Esophagus muscularis mucosa (tissue), 4 donors: Measurements from ENCODE around the gene ZNF724. TPM values are rescaled to one million over a fixed set of nuclear protein-coding genes. Genes with fewer than 3 reads are reported as not detected.
"Not testable (repeated sequence)": the region's sequence is repeated elsewhere in the genome, so short reads cannot be mapped to it uniquely, and the experiment has no call there.

Source experiments
- DNase-seq: peaks from one replicate; pipeline ENCODE4 v3.0.0-alpha.2; 2017; ENCODE audit errors: extremely low spot score
- H3K27ac ChIP-seq, 4 donors: fragments of 200-600 bp; sonication (generic); replicated peaks in 1 of 4; 1 replicate in 3 of 4; 2 replicates in 1 of 4; pipeline ENCODE4 v1.5.1; 2016 to 2019; ENCODE audit warnings: mild to moderate bottlenecking in 1 of 4
- H3K27me3 ChIP-seq, 4 donors: fragments of 200-600 bp; sonication (generic); one replicate each; pipeline versions ENCODE4 v1.5.1 to v1.6.0; 2016 to 2019
- H3K36me3 ChIP-seq, 4 donors: fragments of 200-600 bp; sonication (generic); one replicate each; pipeline ENCODE4 v1.5.1; 2016 to 2019
- H3K4me1 ChIP-seq, 4 donors: fragments of 200-600 bp; sonication (generic); one replicate each; pipeline ENCODE4 v1.5.1; 2016 to 2019
- H3K4me3 ChIP-seq, 4 donors: fragments of 200-600 bp; sonication (generic); 1 replicate in 2 of 4; 2 replicates in 2 of 4; pipeline ENCODE4 v1.5.1; 2016 to 2019; ENCODE audit warnings: mild to moderate bottlenecking in 4 of 4, moderate library complexity in 1 of 4
- H3K9me3 ChIP-seq, 4 donors: fragments of 200-600 bp; sonication (generic); 1 replicate in 3 of 4; 2 replicates in 1 of 4; pipeline ENCODE4 v1.5.1; 2016 to 2019
- EP300 ChIP-seq: sonication (generic); formaldehyde crosslinking; IDR thresholded peaks from one replicate; pipeline ENCODE4 v1.6.1; 2017; ENCODE audit warnings: antibody characterized with exemption
- POLR2A ChIP-seq: fragments of 450-650 bp; IDR thresholded peaks from one replicate; pipeline ENCODE4 v1.6.1; 2017; ENCODE audit warnings: antibody characterized with exemption, moderate library complexity, mild to moderate bottlenecking, low read depth
- POLR2AphosphoS5 ChIP-seq, 2 donors: sonication (generic); formaldehyde crosslinking; IDR thresholded peaks; one replicate each; pipeline ENCODE4 v1.6.1; 2017; ENCODE audit warnings: antibody characterized with exemption in 2 of 2
- WGBS: methylation state at CpG from one replicate; pipeline ENCODE4 v1.1.5; 2018; 5-methylcytosine and 5-hydroxymethylcytosine counted together
- intact Hi-C: fragments of 100-400 bp; cut with DNase I; formaldehyde crosslinking; loops from one replicate; pipeline ENCODE4 v1.15.1; 2023
- total RNA-seq, 4 donors: library from RNA; depleted of rRNA; stranded (reverse); fragments of >200 nt; gene quantifications; one replicate each; pipeline versions ENCODE4 v1.1.0 to v1.2.1, GENCODE V29; 2016
- TF ChIP-seq, protein P1 (sequence below), 3 experiments: fragments of 200-600 bp in 2 of 3; fragments of 450-650 bp in 1 of 3; sonication (generic) in 2 of 3; IDR thresholded peaks; one replicate each; pipeline ENCODE4 v1.5.1; 2017 to 2019; ENCODE audit warnings: antibody characterized with exemption in 3 of 3, mild to moderate bottlenecking in 2 of 3, moderate library complexity in 1 of 3

Gene ZNF724
- total RNA-seq, 4 donors from 2014 or later = 0.42 to 0.66 (median 0.55) TPM

DNA sequence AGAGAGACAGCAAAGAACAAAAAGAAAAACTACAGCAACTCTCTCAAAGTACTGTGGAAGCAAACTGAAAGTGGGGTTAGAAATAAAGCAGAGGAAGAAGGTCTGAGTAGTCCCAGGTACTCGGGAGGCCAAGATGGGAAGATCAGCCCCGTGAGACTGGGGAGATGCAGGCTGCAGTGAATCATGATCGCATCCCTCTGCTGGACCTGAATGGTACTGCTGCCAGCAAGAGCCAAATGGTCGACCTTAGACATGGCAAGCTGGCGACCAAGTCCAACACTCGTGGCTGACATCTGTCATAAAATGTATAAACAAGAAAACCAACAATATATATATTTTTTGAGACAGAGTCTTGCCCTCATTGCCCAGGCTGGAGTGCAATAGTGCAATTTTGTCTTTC, 33.7 kb upstream of the ZNF724 start:
- no peak overlapping the region for H3K27ac ChIP-seq
- H3K36me3 ChIP-seq = no peaks in the 10 kb centered on the region
- intact Hi-C loops = no loop called here
- H3K27me3 ChIP-seq = peaks cover 0 to 3% (median 0%) of the 10 kb centered on the region in 4 donors
- no peak overlapping the region for H3K4me3 ChIP-seq
- H3K4me1 ChIP-seq = no peaks in the 10 kb centered on the region
- no peak for TF ChIP-seq POLR2AphosphoS5 (IDR thresholded peaks at IDR 0.05)
- TF ChIP-seq, protein P1, sequence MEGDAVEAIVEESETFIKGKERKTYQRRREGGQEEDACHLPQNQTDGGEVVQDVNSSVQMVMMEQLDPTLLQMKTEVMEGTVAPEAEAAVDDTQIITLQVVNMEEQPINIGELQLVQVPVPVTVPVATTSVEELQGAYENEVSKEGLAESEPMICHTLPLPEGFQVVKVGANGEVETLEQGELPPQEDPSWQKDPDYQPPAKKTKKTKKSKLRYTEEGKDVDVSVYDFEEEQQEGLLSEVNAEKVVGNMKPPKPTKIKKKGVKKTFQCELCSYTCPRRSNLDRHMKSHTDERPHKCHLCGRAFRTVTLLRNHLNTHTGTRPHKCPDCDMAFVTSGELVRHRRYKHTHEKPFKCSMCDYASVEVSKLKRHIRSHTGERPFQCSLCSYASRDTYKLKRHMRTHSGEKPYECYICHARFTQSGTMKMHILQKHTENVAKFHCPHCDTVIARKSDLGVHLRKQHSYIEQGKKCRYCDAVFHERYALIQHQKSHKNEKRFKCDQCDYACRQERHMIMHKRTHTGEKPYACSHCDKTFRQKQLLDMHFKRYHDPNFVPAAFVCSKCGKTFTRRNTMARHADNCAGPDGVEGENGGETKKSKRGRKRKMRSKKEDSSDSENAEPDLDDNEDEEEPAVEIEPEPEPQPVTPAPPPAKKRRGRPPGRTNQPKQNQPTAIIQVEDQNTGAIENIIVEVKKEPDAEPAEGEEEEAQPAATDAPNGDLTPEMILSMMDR (IDR thresholded peaks at IDR 0.05) = peak; percentile 51 to 76 (median 57)
- WGBS = 19% methylated on average over 6 of the region's 6 CpGs
- peak; percentile 87 for DNase-seq
- no peaks in the 10 kb centered on the region for H3K9me3 ChIP-seq

DNA sequence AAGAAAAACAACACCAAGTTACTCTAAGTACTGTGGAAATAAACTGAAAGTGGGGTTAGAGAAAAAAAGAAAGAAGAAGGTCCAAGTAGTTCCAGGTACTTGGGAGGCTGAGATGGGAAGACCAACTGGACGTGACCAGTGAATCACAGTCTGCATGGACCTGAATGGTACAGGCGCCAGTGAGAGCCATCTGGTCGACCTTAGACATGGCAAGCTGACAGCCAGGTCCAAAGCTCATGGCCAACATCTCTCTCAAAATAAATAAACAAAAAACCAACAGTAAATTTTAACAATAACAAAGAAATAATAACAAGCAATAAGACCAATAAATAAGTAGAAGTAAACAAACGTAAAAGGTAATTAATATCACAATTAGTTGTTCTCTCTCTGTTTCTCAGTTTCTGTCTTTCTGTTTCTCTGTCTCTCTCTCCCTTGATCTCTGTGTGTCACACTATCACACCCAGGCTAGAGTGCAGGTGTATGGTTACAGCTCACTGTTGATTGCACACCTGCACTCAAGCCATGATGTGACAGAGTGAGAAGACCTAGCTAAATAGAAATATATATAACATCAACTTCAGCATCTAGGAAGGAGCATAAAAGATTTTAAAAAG, 31.6 kb upstream of the ZNF724 start:
- intact Hi-C loops = no loop called here
- Histone ChIP-seq H3K27ac (no peak overlapping the region), H3K36me3 (no peaks in the 10 kb centered on the region), H3K4me1 (no peaks in the 10 kb centered on the region), H3K4me3 (no peak overlapping the region), H3K27me3 (peaks cover 0 to 3% (median 0%) of the 10 kb centered on the region in 4 donors), H3K9me3 (no peaks in the 10 kb centered on the region)
- TF ChIP-seq, protein P1 (IDR thresholded peaks at IDR 0.05) = no peak
- TF ChIP-seq POLR2AphosphoS5 (IDR thresholded peaks at IDR 0.05) = no peak
- no peak for TF ChIP-seq EP300
- peak; percentile 3 for DNase-seq
- 71% methylated on average over 4 of the region's 4 CpGs for WGBS

DNA sequence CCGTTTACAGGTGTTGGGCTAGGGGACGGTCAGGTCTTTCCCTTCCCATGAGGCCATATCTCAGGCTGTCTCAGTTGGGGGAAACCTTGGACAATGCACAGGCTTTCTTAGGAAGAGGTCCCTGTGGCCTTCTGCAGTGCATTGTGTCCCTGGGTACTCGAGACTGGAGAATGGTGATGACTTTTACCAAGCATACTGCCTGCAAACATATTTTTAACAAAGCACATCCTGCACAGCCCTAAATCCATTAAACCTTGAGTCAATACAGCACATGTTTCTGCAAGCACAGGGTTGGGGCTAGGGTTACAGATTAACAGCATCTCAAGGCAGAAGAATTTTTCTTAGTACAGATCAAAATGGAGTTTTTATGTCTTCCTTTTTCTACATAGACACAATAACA, 27.9 kb upstream of the ZNF724 start:
- H3K36me3 ChIP-seq, H3K4me3 ChIP-seq, DNase-seq, H3K4me1 ChIP-seq, H3K27me3 ChIP-seq, H3K27ac ChIP-seq, H3K9me3 ChIP-seq: not testable (repeated sequence)
- WGBS = 45% methylated on average over 3 of the region's 3 CpGs
- intact Hi-C loops = loop anchor here (10.0 kb wide), 1 partner anchor 117 kb away; the partner anchor contains the start of gene ZNF91

DNA sequence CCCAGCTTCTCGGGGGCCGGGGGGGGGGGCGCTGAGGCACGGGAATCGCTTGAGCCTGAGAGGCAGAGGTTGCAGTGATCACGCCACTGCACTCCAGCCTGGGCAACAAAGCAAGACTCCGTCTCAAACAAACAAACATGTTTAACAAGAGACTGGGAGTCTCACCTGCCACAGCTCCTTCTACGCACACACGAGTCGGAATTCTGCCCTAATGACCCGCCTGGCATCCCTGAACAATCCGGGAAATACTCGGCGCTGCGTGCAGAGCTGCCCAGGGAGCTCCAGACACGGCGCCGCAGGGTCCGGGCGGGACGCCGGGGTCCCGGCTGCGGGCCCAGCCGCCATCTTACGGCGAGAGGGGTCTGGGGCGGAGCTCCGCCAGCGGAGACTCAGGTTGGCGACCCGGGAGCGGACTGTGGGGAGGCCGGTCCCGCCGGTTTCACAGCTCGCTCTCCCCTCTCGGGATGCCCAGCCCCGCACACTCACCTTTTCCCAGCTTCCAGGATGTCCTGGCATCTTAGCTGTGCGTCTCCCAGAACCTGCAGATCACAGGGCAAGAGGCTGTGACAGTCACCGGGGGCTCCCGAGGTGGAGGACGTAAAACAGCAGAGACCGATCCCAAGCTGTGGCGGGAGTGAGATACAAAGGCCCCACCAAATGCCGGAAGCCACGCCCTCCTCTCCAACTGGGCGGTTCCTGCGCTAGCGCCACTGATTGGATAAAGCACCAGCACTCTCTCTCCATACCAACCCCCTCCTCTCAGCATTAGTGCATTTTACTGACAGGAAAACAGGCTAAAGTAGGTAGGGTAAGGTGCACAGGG, 23.6 kb upstream of the ZNF724 start:
- H3K4me1 ChIP-seq = peaks cover 5 to 22% (median 19%) of the 10 kb centered on the region in 4 donors
- peak overlapping the region; percentile 85 to 95 (median 90) for H3K27ac ChIP-seq
- H3K4me3 ChIP-seq = peak overlapping the region; percentile 81 to 98 (median 97)
- intact Hi-C loops = loop anchor here (10.0 kb wide), 1 partner anchor 121 kb away; the partner anchor contains the start of gene ZNF91
- DNase-seq = peak; percentile 98
- no peaks in the 10 kb centered on the region for H3K27me3 ChIP-seq
- under 1% methylated on average over 28 of the region's 50 CpGs for whole genome bisulfite sequencing
- TF ChIP-seq POLR2A (peak; percentile 15), EP300 (no peak), POLR2AphosphoS5 (IDR thresholded peaks at IDR 0.05) (peak; percentile 87 to 93)
- peaks cover 0 to 31% (median 9%) of the 10 kb centered on the region in 4 donors for H3K36me3 ChIP-seq
- H3K9me3 ChIP-seq = no peaks in the 10 kb centered on the region

DNA sequence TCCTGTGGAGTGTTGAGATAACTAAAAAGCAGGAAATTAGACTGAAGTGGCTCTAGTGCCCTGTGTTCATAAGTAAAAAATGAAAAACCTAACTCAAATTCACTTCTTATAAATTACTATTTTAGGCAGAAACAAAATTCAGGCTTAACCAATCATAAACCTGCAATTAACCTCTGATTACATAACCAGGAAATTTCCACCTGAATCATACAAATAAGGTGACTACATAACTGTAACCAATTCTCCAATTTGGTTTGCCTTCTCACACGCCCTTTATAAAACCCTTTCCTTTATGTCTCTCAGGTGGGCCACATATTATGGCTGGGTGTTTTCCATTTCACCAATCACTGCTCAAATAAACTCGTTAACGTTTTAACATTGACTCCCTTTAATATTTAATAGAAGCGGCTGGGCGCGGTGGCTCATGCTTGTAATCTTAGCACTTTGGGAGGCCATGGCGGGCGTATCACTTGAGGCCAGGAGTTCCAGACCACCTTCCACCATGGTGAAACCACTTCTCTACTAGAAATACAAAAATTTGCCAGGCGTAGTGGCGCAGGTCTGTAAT, 22.9 kb upstream of the ZNF724 start:
- no peaks in the 10 kb centered on the region for H3K27me3 ChIP-seq
- H3K27ac ChIP-seq = peak overlapping the region; percentile 85 to 95 (median 90)
- H3K9me3 ChIP-seq = no peaks in the 10 kb centered on the region
- peak overlapping the region; percentile 81 to 98 (median 97) for H3K4me3 ChIP-seq
- peaks cover 5 to 22% (median 19%) of the 10 kb centered on the region in 4 donors for H3K4me1 ChIP-seq
- TF ChIP-seq POLR2AphosphoS5 (IDR thresholded peaks at IDR 0.05) (no peak), EP300 (no peak), POLR2A (no peak)
- TF ChIP-seq, protein P1 (IDR thresholded peaks at IDR 0.05) = no peak
- WGBS = 2% methylated on average over 10 of the region's 10 CpGs
- no peak for DNase-seq
- peaks cover 5 to 38% (median 16%) of the 10 kb centered on the region in 4 donors for H3K36me3 ChIP-seq
- intact Hi-C loops = loop anchor here (10.0 kb wide), 1 partner anchor 122 kb away; the partner anchor contains the start of gene ZNF91
